ENCODE measurements around the gene FAM25C.
"Not testable (repeated sequence)": the region's sequence is repeated elsewhere in the genome, so short reads cannot be mapped to it uniquely, and the experiment has no call there.

DNA sequence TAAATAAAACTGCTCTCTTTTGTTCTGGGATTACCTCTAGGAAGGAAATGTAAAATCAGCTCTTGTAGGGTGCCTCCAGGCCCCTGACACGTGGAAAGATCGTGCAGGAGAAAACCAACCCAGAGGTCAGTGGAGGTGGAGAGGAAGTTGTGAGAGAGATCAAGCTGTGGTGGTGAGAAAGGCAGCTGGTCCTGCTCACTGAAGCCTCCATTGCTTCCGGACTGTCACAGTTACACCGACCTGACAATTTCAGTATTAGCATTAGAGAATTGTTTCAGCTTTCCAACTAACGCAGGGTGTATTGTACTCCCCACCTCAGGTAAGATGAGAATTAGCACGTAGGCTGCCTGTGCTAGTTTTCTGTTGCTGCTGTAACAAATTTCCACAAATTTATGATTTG, 30.6 kb downstream of the FAM25C start:
- TF ChIP-seq RCOR1 (IDR thresholded peaks at IDR 0.05; ENCODE audit: insufficient replicate concordance, low read length); CTCF (conservative IDR thresholded peaks at IDR 0.05; ENCODE audit: low read depth, low read length); RFX5 (IDR thresholded peaks at IDR 0.05; ENCODE audit: low read depth, low read length): not testable (repeated sequence)
- TF ChIP-seq, protein P1, sequence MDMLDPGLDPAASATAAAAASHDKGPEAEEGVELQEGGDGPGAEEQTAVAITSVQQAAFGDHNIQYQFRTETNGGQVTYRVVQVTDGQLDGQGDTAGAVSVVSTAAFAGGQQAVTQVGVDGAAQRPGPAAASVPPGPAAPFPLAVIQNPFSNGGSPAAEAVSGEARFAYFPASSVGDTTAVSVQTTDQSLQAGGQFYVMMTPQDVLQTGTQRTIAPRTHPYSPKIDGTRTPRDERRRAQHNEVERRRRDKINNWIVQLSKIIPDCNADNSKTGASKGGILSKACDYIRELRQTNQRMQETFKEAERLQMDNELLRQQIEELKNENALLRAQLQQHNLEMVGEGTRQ (IDR thresholded peaks at IDR 0.05; ENCODE audit: low read depth, low read length), result not testable (repeated sequence)

All from IMR-90 (cell line).